Measurements from ENCODE around the gene TXNRD1.
"Not testable (repeated sequence)": the region's sequence is repeated elsewhere in the genome, so short reads cannot be mapped to it uniquely, and the experiment has no call there.

The TXNRD1 gene

DNA sequence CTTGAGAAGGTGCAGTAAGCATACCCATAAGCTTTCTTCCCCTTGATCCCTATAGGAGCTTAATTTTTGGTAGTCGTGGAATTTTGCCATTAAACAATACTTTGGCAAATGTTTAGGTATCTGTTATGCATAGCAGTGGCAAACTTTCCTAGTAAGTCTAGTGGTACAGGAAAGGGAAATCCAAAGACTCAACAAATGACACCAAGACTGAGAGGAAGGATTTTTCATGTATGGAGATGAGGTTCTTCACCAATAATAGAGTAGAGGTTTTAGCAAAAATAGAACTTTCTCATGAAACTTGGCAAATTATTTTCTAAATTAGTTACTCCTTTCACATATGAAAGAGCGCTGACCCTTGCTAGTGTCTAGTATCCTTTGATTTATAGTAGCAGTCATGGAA, 90.8 kb downstream of the TXNRD1 start:
- no peak for DNase-seq

DNA sequence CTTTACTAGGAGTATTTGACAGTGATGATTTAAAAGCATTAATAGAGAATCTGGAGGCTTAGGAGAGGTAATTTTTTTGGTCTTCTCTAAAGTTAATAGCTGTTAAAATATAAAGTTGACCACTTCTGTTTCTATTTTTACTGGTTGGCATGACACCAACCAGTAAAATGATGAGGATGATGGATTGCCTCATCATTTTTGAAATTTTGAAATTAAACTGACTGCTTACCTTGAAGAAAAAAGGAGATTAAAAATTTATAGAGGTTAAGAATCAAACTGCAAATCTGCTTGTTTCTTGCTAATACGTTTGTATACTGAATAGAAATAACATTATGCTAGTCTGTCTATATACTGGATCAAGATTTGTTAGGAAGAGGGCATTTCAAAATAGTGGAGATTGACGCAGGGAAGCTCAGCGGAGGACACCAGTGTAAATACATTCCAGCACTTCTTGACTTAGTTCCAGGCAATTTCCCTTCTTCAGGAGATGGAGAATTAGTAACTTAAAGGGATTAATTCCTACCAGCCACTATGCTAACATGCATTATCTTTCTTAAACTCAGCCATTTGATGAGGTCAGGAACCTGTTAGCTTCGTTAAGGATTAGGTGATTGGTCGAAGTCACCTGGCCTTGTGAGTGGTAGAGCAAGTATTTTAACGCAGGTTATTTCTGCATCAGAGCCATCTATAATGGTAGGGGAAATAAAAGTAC, 91.5 kb downstream of the TXNRD1 start:
- DNase-seq: no peak

DNA sequence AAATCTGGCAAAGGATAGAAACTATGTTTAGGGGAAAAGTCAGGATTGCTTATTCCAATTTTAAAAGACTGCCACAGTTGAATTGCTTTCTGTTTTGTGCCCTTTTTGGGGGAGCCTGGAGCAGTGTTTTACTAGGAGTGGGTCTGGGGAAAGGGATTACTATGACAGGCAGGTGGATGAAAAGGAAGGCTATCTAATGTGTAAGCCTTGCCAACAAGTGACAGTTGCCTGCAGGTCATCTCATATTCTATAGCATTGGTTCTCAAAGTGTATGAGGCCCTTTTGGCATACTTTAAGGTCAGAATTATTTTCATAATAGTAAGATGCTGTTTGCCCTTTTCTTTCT, 92.0 kb downstream of the TXNRD1 start:
- DNase-seq: no peak

DNA sequence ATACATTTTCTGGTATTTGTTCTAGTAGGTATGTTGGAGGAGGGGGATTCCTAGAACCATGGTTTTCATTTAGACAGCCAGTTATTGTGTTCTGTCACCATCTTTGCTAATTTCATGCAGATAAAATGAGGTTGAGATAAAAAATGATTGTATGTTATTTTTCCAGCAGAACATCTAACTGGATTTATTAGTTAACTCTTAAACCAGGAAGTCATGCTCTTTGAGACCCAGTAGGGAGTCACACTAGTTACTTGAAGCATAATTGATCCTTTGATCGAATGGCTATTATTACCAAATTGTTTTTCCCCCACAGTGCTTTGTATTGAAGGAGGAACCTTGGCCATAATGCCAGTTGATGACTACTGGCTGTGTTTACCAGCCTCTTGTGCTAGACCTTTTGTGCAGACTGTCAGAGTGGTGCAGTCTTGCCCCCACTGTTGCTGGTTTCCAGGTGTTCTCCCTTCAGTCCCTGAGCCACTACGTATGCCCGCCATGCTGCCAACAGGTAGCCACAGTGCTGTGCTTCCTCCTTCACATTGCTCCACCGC, 93.9 kb downstream of the TXNRD1 start:
- no peak for DNase-seq

DNA sequence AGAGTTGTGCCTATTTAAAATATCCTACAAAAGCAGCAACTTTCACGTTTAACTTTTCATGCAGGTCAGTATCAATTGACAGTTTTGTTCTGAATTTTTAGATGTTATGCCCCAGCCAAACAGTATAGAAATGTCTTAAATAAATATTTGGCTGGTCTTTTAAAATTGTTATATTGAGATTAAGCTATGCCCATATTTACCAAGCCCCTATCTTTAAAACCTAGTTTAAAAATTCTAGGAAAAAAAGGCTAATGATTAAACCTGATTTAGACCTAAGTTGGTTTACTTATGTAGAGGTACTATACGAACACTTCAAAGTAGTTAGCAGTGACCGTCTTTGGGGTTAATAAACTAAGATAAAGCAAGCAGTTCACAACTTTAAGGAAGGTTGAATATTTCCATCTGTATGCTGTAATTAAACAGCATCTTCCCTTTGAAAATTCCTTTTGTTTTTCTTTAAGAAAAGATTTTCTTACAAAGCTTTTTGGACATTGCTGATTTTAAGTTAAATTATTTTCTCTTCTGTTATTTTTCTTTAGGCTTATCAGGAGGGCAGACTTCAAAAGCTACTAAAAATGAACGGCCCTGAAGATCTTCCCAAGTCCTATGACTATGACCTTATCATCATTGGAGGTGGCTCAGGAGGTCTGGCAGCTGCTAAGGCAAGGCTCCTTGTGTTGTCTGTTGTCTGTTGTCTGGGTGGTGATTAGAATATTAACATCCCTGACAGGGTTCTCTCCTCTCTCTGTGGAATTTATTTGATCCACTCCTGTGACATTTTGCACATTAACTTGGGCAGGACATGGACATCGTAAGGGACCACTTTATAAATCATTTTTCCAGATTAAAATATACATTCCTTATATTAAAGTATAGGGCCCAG, 95.4 kb downstream of the TXNRD1 start:
- DNase-seq: no peak

DNA sequence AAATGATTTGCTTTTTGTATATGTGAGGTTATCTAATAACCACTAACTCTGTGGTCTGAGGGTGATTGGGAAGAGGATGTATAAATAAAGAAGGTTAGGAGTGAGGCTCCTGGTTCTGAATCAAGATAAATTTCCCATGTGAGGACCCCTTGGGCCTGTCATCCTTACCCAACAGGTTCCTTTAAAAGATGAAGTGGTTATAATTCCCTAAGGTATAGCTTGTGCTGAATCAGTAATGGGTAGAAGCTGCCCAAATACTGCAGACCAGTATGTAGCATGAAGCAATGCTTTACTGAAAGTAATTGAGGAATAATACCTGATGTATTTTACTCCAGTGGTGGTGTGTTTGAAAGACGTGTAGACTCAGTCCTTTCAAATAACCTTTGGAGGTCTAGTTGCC, 96.6 kb downstream of the TXNRD1 start:
- DNase-seq: no peak

DNA sequence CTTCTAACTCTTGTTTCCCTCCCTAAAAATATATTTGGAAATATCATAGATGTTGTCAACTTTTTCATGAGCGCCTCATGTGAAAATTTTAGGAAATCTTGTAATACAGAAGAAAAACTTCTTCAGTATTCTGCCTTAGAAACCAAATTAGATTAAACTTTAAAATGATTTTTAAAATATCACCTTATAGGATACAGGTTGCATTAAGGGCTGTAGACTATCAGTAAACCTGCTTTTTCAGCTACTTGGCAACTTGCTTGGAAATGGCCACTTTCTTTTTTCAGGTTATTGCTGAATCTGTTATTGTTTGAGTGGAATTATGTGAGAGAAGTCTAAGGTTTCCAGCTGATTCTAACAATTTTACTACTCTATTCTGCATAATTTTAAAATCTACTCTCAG, 97.1 kb downstream of the TXNRD1 start:
- DNase-seq: no peak

DNA sequence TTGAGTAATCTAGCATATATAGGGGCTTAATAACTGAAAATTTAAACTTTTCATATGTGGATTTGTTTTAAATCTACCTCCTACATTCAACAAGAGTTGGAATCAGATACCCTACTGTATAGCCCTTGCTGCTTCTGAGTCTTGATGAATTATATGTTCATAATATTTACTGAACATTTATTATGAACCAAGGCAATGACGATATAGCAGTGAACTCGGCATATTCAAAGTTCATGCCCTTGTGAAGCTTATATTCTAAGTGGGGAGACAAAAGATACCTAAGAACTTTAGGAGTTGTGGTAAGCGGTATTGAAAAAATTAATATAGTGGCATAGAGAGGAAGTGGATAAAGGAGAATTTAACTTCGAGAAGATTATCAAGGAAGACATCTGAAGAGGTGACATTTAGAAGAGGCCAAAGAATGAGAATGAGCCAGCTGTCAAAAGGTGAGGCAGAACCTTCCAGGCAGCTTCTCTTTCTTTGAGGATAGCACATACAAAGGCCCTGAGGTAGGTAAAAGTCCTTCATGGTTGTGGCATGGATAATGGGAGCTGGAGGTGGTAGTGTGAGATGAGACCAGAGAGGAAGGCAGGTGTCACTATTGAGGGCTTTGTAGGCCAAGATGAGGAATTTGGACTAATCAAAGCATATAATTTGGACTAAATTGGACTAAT, 98.1 kb downstream of the TXNRD1 start:
- DNase-seq: no peak

DNA sequence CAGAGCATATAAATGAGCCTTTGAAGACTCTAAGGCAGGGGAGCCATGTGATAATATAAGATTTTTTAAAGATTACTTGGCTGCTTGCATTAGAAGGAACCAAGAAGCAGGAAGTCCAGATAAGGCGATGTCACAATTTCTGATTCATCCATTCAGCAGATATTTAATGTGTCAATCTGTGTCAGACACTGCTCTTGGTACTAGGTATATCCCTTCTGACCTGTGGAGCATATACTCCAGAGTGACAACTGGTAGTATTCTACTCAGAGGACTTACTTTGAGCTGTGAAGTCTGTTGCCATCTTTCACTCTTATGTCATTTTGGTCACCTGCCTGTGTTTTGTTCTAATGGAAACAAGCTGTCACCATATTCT, 98.6 kb downstream of the TXNRD1 start:
- no peak for DNase-seq

DNA sequence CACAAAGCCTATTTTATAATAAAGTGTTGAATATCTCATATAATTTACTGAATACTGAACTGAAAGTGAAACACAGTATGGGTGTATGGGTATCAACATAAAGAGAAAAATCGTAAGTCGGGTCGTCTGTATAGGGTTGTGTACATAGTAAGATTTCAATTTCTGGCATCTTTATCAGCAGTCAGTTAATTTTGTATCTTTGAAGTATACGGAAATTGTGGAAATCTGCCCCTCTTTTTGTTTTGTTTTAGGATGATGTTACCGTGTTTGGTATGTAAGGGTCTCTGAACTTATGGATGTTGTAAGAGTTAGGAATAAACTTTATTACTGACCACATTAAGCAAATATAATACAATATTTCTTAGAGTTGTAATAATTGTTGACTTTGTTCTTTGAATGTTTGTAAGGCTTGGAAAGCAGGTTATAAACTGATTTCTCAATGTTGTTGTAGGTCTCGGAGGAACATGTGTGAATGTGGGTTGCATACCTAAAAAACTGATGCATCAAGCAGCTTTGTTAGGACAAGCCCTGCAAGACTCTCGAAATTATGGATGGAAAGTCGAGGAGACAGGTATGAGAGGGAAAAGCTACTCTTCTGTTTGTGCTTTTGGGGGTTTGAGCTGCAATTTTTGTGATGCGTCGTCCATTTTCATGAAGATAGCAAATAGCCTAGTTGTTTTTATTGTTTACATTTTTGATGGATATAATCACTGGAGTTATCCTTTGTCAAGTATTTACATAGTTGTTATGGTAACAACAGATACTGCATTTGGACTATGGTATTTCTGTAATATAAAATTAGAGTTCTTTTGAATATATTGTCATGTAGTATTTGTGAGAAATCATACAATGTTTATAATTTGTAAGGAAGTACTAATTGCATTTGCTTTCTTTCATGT, 100.0 kb downstream of the TXNRD1 start:
- DNase-seq: no peak

DNA sequence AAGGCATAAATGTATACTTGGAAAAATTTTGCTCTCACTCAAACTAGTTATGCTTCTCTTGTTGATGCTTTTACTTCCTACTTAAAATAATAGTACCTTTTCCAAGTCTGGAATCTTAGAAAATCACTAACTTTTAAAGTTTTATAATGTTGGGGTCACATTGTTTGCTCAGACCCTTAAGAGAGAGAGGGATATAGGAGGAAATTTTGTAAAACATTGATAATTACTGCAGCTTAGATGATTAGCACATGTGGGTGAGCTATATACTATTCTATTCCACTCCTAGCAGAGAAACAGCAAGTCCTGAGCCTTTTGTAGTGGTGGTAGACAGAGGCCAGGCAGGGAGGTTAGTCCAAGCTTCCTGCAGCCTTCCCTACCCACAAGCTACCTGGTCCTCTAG, 101.4 kb downstream of the TXNRD1 start:
- DNase-seq: no peak

DNA sequence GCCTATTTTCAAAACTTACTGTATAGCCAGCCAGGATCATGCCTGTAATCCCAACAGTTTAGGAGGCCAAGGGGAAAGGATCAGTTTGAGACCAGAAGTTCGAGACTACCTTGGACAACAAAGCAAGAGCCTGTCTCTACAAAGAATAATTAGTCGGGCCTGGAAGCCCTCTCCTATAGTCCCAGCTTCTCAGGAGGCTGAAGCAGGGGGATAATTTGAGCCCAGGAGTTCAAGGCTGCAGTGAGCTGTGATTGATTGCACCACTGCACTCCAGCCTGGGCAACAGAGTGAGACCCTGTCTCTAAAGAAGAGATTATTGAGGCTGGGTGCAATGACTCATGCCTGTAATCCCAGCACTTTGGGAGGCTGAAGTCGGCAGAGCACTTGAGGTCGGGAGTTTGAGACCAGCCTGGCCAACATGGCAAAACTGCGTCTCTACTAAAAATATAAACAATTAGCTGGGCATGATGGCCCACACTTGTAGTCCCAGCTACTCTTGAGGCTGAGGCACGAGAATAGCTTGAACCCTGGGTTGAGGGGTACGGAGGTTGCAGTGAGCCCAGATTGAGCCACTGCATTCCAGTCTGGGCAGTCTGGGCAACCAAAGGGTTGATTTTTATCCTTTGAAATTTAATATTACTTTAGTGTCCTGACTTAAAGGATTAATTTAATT, 102.1 kb downstream of the TXNRD1 start:
- DNase-seq: no peak

DNA sequence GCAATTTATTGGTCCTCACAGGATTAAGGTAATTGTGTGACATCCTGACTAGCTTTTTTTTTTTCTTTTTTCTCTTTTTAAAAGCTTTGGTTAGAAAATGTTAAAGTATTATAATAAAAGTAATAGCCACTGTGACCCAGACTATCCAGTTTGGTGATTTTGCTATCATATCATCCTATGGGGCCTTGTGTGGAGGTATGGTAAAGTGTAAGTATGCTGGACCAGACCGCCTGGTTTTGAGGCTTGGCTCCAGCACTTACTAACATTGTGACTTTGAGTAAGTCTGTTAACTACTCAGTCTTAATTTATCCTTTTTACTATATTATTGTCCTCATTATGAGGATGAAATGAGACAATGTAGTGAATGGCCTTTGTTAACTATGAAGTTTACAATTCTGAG, 103.4 kb downstream of the TXNRD1 start:
- DNase-seq: no peak

DNA sequence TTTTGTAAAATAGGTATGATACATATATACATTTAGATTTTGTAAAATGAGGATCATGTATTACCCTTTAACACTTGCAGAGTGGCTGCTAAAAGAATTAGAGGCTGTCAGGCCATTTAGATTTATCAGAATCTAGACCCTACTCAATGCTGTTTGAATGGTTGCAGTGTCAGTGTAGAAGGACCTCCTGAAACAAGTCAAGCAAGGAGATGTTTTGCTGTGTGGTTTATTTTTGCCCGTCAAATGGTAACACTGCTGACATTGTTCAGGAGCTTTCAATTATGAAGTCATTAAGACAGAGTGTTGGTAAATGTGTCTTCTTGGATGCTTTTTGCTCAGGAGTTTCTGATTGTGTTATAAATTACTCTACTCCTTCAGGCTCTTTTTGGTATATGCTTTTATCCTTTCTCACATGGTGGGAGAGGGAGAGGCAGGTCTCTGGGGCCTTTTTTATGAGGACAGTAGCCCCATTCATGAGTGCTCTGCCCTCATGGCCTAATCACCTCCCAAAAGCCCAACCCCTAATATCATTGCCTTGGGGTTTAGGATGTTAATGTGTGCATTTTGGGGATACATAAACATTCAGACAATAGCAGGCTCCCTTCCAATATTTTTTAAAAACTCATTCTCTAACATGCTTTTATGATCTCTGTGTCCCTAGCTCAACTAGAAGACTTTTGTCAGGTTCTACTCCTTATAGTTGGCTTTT, 104.5 kb downstream of the TXNRD1 start:
- no peak for DNase-seq

DNA sequence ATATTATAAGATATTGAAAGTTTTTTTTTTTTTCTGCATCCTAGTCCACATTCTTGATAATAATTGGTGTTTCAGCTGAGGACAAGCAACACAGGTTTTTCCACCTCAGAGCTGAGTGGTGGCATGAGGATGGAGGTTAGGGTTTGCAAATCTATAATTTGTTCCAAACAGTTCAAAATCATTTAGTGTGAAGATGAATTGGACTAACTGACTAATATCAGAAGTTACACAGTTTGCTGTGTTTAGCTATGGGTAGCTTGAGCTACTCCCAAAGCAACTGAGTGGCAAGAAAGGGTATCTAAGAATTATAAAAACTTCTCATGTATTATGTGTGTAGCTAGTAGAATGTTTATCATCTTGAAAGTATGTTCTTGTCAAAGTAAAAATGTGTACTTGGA, 105.0 kb downstream of the TXNRD1 start:
- DNase-seq: no peak

DNA sequence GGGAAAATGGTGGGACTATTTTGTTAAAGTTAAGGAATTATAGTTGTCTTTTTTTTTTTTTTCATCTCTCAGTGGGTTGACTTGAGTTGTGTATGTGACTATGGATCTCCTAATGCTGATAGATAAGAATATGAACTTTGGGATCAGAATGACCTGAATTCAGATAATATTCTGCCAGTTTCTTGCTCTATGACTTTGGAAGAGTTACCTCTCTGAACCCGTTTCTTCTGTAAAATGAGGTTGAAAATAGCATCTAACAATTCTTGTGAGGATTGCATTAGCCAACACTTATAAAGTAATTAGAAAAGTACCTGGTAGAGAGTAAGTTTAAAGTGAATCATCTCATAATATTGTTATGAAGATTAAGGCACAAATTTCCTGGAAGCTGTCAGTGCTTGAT, 106.4 kb downstream of the TXNRD1 start:
- DNase-seq: no peak

DNA sequence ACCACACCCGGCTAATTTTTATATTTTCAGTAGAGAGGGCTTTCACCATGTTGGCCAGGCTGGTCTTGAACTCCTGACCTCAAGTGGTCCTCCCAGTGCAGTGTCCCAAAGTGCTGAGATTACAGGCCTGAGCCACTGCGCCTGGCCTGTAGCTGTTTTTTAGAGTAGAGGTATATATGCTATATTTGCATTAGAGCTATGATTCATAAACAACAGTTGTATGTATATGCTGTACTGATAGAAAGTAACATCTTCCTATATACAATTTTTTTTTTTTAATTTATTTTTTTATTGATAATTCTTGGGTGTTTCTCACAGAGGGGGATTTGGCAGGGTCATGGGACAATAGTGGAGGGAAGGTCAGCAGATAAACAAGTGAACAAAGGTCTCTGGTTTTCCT, 107.0 kb downstream of the TXNRD1 start:
- DNase-seq: not testable (repeated sequence)

DNA sequence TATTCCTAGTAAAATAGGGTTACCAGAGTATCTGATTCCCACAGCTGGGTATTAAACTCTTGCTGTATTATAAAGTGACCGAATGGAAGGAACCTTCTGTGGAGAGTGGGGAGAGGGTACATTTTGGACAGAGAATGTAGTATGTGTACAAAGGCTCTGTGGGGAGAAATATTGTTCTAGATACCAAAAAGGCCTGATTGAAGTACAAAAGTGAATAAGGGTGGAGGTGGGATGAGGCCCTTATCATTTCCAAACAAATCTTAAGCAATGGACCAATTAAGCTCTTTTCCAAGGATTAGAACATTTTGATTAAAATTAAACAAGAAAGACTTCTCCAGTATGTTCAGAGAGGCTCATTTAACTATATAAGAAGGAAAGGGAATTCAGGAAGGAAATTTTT, 108.3 kb downstream of the TXNRD1 start:
- DNase-seq: no peak

DNA sequence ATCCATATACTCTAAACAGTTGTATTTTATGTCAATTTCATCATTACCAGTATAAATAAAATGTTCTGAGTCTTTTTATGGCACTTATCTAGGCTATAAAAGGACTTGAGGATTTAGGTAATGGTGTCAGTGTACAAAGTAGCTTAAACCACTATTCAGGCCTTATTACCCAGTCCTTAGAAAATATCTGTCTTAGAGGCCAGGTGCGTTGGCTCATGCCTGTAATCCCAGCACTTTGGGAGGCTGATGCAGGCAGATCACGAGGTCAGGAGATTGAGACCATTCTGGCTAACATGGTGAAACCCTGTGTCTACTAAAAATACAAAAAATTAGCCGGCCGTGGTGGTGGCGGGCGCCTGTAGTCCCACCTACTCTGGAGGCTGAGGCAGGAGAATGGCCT, 112.7 kb downstream of the TXNRD1 start:
- not testable (repeated sequence) for DNase-seq

DNA sequence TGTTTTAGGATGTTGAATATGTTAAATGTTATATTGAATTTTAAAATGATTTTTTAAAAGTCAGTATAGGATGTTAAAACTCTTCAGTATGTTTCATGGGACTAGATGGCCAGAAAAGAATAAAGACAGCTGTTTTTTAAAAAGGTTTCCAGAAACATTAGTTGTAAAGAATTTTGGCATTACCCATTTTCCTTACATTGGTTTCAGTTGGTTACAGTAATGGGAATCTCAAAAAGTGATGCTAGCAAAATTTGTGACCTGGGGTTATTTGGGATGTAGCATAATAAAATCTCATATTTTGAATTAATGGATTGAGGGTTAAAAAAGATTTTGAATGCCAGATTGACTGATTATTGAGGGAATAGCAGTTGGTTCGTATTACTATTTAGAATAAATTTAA, 113.2 kb downstream of the TXNRD1 start:
- no peak for DNase-seq
